OCI-LY3 (cell line): ENCODE measurements around the gene SCYGR1.

Source experiments
- EZH2phosphoT487 ChIP-seq: fragments of 200-600 bp; shearing (Covaris generic); IDR thresholded peaks from 2 replicates; pipeline ENCODE4 v1.6.1; 2018; ENCODE audit warnings: antibody characterized with exemption, mixed run types, low read depth
- TF ChIP-seq, protein P1 (sequence below): fragments of 200-600, 300-600 bp; sonication (generic); IDR thresholded peaks from 2 replicates; pipeline ENCODE4 v1.5.1; 2014; ENCODE audit warnings: antibody characterized with exemption, low read length, low read depth

- TF ChIP-seq, protein P1, sequence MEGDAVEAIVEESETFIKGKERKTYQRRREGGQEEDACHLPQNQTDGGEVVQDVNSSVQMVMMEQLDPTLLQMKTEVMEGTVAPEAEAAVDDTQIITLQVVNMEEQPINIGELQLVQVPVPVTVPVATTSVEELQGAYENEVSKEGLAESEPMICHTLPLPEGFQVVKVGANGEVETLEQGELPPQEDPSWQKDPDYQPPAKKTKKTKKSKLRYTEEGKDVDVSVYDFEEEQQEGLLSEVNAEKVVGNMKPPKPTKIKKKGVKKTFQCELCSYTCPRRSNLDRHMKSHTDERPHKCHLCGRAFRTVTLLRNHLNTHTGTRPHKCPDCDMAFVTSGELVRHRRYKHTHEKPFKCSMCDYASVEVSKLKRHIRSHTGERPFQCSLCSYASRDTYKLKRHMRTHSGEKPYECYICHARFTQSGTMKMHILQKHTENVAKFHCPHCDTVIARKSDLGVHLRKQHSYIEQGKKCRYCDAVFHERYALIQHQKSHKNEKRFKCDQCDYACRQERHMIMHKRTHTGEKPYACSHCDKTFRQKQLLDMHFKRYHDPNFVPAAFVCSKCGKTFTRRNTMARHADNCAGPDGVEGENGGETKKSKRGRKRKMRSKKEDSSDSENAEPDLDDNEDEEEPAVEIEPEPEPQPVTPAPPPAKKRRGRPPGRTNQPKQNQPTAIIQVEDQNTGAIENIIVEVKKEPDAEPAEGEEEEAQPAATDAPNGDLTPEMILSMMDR, result no peak
- no peak for TF ChIP-seq EZH2phosphoT487
Measured at GRCh38 chr2:227411320-227411989, 23.7 kb upstream of the SCYGR1 start.
